Measurements from ENCODE around the gene ODAD2. TPM values are rescaled to one million over a fixed set of nuclear protein-coding genes. Genes with fewer than 3 reads are reported as not detected.

ODAD2 gene
- total RNA-seq, 1 donor = 0.18 TPM

- DNase-seq (ENCODE audit: low read depth) = no peak
- TF ChIP-seq, protein P1, sequence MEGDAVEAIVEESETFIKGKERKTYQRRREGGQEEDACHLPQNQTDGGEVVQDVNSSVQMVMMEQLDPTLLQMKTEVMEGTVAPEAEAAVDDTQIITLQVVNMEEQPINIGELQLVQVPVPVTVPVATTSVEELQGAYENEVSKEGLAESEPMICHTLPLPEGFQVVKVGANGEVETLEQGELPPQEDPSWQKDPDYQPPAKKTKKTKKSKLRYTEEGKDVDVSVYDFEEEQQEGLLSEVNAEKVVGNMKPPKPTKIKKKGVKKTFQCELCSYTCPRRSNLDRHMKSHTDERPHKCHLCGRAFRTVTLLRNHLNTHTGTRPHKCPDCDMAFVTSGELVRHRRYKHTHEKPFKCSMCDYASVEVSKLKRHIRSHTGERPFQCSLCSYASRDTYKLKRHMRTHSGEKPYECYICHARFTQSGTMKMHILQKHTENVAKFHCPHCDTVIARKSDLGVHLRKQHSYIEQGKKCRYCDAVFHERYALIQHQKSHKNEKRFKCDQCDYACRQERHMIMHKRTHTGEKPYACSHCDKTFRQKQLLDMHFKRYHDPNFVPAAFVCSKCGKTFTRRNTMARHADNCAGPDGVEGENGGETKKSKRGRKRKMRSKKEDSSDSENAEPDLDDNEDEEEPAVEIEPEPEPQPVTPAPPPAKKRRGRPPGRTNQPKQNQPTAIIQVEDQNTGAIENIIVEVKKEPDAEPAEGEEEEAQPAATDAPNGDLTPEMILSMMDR (IDR thresholded peaks at IDR 0.05; ENCODE audit: insufficient read depth, low read length) = no peak
Observed at GRCh38 chr10:27783660-27784059, 215.2 kb downstream of the ODAD2 start.

DNA sequence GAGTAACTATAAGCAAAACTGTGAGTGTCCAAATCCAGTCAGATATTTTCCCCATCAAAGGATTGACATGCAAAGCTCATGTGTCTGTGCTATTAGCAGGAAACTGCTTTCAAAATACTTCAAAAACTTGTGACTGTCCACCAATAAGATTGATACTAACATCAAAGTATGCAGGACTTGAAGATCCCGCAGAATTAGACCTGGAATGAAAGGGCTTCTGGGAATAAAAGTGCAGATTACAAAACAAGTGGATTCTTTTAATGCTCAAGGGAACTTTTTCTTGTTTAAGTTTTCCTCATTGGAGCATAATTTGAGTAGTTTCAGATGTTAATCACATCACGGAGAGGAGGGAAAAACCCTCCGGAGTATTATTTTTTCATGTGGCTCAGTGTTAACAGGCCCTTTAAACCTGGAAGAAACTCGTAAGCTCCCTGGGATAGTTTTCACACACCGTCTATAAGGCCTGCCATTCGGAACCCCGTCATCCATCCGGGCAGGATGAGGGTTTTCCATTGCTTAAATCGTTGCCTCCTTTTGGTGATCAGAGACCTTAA lies 219.3 kb downstream of the ODAD2 start:
- TF ChIP-seq, protein P1 (IDR thresholded peaks at IDR 0.05; ENCODE audit: insufficient read depth, low read length) = no peak
- no peak overlapping the region for H3K4me3 ChIP-seq (ENCODE audit: low read depth, low read length)
- DNase-seq (ENCODE audit: low read depth) = no peak

More at GRCh38 chr10:27783660-27784059, 215.2 kb downstream of the ODAD2 start:
- no peak overlapping the region for H3K4me3 ChIP-seq (ENCODE audit: low read depth, low read length)

DNA sequence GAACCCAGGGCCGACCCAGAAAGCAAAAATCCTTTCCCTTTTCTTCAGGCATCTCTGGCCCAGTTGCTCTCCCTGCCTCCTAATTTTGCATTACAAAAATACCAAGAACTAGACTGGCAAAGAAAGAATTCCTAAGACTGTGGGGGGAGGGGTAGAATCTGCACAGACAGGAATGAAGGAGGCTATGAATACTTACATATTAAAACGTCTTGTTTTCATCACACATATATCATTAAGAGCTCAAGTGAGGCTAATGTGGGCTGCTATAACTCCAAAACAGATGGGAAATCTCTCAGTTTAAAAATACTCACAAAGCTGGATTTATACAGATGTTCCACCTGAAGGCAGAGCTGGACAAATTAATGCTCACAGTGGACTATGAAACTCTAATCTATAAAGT lies 224.0 kb downstream of the ODAD2 start:
- H3K4me3 ChIP-seq (ENCODE audit: low read depth, low read length) = no peak overlapping the region
- TF ChIP-seq, protein P1 (IDR thresholded peaks at IDR 0.05; ENCODE audit: insufficient read depth, low read length) = no peak
- DNase-seq (ENCODE audit: low read depth) = no peak

- TF ChIP-seq, protein P1 (IDR thresholded peaks at IDR 0.05; ENCODE audit: insufficient read depth, low read length) = no peak
- H3K4me3 ChIP-seq (ENCODE audit: low read depth, low read length) = no peak overlapping the region
- DNase-seq (ENCODE audit: low read depth) = no peak
Observed at GRCh38 chr10:27771231-27771630, 227.6 kb downstream of the ODAD2 start.

- TF ChIP-seq, protein P1 (IDR thresholded peaks at IDR 0.05; ENCODE audit: insufficient read depth, low read length) = no peak
Observed at GRCh38 chr10:27770181-27770580, 228.7 kb downstream of the ODAD2 start.

More at GRCh38 chr10:27770181-27770580, 228.7 kb downstream of the ODAD2 start:
- no peak for DNase-seq (ENCODE audit: low read depth)
- no peak overlapping the region for H3K4me3 ChIP-seq (ENCODE audit: low read depth, low read length)

Small RNAs within 50 kb of the gene (small RNA-seq; reads per million reads assigned to genes)
- gene MRPS21P5 (not detected), gene RN7SKP132 (not detected)
